HTERT RPE-1 (cell line): ENCODE measurements around the gene RPS6KB2.

ENCODE experiments used
- in situ Hi-C: fragments of 300-500 bp; cut with MboI; formaldehyde crosslinking; loops from 4 replicates; pipeline ENCODE4 v1.14.3; 2020; ENCODE audit warnings: low sequenced_read_pairs

RPS6KB2 gene

GRCh38 chr11:67410369-67410831, 17.9 kb upstream of the RPS6KB2 start:
- in situ Hi-C loops, result no loop called here

GRCh38 chr11:67410984-67411784, 17.1 kb upstream of the RPS6KB2 start:
- in situ Hi-C loops, result no loop called here

GRCh38 chr11:67411785-67412152, 16.5 kb upstream of the RPS6KB2 start:
- in situ Hi-C loops, result no loop called here

- in situ Hi-C loops, result no loop called here
These were observed 15.7 kb upstream of the RPS6KB2 start for GRCh38 chr11:67412495-67413179.

GRCh38 chr11:67413266-67413849, 14.9 kb upstream of the RPS6KB2 start:
- in situ Hi-C loops, result no loop called here

- in situ Hi-C loops, result no loop called here
These were observed 12.6 kb upstream of the RPS6KB2 start, which contains the start of gene CARNS1 for GRCh38 chr11:67415501-67416304. CARNS1 (plus strand) TSS chr11:67415678; CDS start chr11:67416200, 522 bp downstream.

- in situ Hi-C loops, result no loop called here
These were observed 11.6 kb upstream of the RPS6KB2 start for GRCh38 chr11:67416416-67417335.

GRCh38 chr11:67417425-67417824, 10.9 kb upstream of the RPS6KB2 start:
- in situ Hi-C loops, result no loop called here

- in situ Hi-C loops, result no loop called here
These were observed 9.6 kb upstream of the RPS6KB2 start for GRCh38 chr11:67418476-67419281.

- in situ Hi-C loops, result no loop called here
These were observed 8.8 kb upstream of the RPS6KB2 start for GRCh38 chr11:67419325-67420049.

- in situ Hi-C loops, result no loop called here
These were observed 8.1 kb upstream of the RPS6KB2 start for GRCh38 chr11:67420147-67420645.

- in situ Hi-C loops, result no loop called here
These were observed 7.5 kb upstream of the RPS6KB2 start for GRCh38 chr11:67420646-67421429.

GRCh38 chr11:67421430-67422031, 6.8 kb upstream of the RPS6KB2 start:
- in situ Hi-C loops, result no loop called here

- in situ Hi-C loops, result no loop called here
These were observed 5.4 kb upstream of the RPS6KB2 start for GRCh38 chr11:67422891-67423290.

- in situ Hi-C loops, result no loop called here
These were observed 4.8 kb upstream of the RPS6KB2 start for GRCh38 chr11:67423466-67423865.

- in situ Hi-C loops, result no loop called here
These were observed 4.2 kb upstream of the RPS6KB2 start for GRCh38 chr11:67423891-67424613.
